GM12801 (cell line): Measurements from ENCODE around the gene PACC1.

Experiments
- TF ChIP-seq, protein P1 (sequence below): IDR thresholded peaks from one replicate; pipeline ENCODE4 v1.5.1; 2011; ENCODE audit warnings: control low read depth; ENCODE audit not compliant: insufficient read length; ENCODE audit errors: extremely low read depth

The PACC1 gene

DNA sequence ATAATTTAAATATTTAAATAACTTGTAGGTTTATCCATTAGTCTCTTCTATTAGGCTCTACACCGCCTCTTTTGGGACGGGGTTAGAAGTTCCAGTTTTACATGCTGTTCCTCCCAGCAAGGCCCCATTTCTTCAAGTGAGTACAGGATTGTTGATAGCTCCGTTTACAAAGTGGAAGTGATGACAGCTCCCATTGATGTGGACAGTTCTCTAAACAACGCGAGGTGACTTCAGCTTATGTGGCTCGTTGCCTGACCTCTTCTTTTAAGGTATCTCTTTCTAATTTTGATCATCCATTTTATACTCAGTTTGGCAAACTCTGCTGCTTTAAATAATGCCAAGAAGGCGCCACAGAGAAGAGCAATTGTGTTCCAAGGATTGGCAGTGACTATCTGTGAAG lies 49.7 kb downstream of the PACC1 start:
- TF ChIP-seq, protein P1, sequence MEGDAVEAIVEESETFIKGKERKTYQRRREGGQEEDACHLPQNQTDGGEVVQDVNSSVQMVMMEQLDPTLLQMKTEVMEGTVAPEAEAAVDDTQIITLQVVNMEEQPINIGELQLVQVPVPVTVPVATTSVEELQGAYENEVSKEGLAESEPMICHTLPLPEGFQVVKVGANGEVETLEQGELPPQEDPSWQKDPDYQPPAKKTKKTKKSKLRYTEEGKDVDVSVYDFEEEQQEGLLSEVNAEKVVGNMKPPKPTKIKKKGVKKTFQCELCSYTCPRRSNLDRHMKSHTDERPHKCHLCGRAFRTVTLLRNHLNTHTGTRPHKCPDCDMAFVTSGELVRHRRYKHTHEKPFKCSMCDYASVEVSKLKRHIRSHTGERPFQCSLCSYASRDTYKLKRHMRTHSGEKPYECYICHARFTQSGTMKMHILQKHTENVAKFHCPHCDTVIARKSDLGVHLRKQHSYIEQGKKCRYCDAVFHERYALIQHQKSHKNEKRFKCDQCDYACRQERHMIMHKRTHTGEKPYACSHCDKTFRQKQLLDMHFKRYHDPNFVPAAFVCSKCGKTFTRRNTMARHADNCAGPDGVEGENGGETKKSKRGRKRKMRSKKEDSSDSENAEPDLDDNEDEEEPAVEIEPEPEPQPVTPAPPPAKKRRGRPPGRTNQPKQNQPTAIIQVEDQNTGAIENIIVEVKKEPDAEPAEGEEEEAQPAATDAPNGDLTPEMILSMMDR, result no peak

DNA sequence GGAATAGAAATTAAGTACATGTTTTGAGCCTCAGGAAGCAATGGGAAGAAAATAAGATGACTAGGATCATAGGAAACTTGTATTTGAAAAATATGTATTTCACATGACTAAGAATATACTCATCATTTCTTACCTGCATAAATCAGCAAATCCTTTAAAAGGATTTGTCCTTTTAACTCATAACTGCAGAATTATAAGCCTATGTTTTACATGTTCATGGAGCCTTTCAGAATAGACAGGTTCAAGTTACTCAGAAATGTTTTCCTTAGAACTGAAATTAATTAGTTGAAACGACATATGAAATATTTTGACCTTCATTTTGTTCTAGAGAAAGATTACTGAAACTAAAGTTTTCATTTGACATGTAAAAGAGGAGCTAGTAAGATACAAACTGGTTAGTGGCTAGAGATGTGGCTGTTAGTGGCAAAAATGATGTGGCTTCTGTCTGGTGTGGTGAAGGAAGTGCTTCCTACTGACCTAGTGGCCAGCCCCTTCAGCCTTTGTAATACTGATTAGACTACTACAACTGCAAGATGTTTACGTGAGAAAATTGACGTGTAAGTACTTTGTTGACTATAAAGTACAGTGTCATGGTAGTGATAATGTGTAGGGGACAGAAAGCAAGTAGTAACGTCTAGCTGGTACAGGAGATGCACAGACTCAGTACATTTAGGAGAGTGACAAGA lies 54.7 kb downstream of the PACC1 start:
- TF ChIP-seq, protein P1, result no peak

DNA sequence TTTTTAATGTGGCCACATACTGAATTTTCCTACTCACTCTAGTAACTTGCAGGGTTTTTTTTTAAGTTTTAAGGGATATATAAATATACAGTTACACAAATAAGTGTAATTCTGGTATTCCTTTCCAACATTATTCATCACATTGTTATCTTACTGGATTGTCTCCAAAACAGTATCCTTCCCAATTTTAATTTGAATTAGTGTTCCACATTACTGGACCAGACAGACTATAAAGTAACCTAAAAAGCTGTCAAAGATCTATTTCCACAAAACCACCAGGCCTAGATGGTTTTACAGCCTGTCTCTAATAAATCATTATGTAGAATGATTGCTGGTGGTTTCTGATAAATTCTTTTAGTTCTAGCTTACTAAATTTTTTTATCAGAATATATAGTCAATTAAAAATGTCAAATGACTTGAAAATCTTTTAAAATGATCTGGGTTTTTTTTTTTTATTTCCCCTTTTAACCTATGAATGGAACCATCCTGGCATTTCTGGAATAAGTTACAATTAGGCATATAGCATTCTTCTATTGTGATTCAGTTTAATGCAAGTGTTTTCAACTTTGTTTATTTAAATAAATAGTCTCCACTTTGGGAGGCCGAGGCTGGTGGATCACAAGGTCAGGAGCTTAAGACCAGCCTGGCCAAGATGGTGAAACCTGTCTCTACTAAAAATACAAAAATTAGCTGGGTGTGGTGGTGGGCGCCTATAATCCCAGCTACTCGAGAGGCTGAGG lies 59.3 kb downstream of the PACC1 start:
- TF ChIP-seq, protein P1, result no peak

DNA sequence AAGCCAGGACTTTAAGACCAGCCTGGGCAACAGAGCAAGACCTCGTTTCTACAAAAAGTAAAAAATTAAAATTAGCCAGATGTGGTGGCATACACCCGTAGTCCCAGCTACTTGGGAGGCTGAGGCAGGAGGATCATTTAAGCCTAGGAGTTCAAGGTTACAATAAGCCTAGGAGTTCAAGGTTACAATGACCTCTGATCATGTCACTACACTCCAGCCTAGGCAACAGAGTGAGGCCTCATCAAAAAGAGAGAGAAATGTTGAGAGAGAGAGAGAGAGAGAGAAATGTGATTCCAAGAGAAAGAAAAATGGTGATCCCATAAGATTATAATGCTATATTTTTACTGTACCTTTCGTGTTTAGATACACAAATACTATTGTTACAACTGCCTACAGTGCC lies 60.2 kb downstream of the PACC1 start:
- TF ChIP-seq, protein P1, result no peak

DNA sequence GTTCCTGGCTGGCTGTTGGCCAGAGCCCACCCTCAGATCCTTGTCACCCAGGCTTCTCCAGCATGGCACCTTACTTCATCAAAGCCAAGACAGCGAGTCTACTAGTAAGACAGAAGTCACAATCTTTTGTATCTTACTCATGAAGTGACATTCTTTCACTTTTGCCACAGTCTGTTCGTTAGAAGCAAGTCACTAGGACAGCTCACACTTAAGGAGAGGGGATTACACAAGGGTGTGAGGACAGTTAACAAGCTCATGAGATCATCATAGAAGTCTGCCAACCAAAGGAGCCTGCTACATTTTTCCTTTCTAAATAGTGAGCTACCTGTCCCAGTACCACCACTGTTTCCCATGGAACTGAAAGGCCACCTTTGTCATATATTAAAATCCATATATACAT lies 61.5 kb downstream of the PACC1 start:
- TF ChIP-seq, protein P1, result no peak

DNA sequence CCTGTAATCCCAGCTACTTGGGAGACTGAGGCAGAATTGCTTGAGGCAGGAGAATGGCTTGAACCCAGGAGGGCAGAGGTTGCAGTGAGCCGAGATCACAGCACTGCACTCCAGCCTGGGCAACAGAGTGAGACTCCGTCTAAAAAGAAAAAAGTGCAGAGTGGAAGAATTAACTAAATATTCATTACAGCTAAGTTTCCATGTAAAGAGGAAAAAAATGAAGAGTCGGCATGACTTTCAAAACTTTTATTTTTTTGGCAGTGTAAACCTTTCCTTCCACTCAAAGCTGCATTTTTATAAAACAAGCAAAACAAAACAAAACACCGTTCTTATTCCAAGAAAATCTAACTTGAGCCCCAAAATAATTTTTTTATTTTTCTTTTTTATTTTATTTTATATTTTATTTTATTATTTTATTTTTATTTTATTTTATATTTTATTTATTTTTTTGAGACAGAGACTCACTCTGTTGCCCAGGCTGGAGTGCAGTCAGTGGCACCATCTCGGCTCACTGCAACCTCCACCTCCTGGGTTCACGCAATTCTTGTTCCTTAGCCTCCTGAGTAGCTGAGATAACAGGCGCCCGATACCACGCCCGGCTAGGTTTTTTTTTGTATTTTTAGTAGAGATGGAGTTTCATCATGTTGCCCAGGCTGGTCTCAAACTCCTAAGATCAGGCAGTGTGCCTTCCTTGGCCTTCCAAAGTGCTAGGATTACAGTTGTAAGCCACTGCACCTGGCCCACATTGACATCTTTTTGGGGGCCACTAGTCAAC lies 62.9 kb downstream of the PACC1 start:
- TF ChIP-seq, protein P1, result no peak

DNA sequence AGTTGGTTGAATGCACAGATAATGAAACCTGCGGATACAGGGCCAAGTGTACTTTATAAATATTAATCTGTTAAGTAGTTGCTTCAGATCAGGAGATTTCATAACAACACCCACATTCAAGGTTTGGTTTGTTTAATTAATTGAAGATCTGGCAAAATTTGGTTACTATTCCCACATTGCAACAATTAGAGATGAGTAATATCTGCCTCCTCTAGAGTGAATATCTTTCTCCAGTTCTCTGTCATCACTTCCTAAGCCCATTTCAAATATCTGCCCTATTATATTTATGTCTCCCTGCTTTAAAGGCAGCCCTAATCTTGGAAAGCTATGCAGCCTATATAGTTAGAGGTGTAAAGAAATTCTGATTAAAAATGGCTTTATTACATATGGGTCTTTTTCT lies 68.1 kb downstream of the PACC1 start:
- TF ChIP-seq, protein P1, result no peak
